Muscle of leg (tissue), 9 donors: ENCODE results near the gene MFSD11. TPM values are rescaled to one million over a fixed set of nuclear protein-coding genes. Genes with fewer than 3 reads are reported as not detected.

Experiments
- polyA plus RNA-seq, 8 donors: library from polyadenylated mRNA; unstranded; fragments of 120-200 nt; gene quantifications; one replicate each; pipeline versions ENCODE4 v1.2.1 to v1.2.3, GENCODE V29; 2013; ENCODE audit warnings: inconsistent platforms in 1 of 8, low replicate concordance in 1 of 8; ENCODE audit not compliant: insufficient read length in 8 of 8, insufficient read depth in 1 of 8
- total RNA-seq: library from RNA; stranded (reverse); fragments of 120-200 nt; gene quantifications from one replicate; pipeline ENCODE4 v1.2.4, GENCODE V29; 2013

Gene MFSD11
- total and polyA plus RNA-seq, 9 donors: 28.0 to 38.6 (median 32.0) TPM

Other genes starting within 250 kb of the MFSD11 start
- gene RHBDF2, start 236.7 kb upstream of the MFSD11 start, total RNA-seq: 4.2 TPM
- gene RHBDF2, start 236.7 kb upstream of the MFSD11 start, polyA plus RNA-seq: 1 to 10 TPM; 3.5 to 7.0 (median 5.4) TPM
- 12.8 TPM for gene CYGB, start 200.4 kb upstream of the MFSD11 start, total RNA-seq
- 10 to 100 TPM; 15.9 to 27.2 (median 20.8) TPM for gene CYGB, start 200.4 kb upstream of the MFSD11 start, polyA plus RNA-seq
- gene PRCD, start 198.1 kb upstream of the MFSD11 start, total RNA-seq: 3.9 TPM
- gene PRCD, start 198.1 kb upstream of the MFSD11 start, polyA plus RNA-seq: 1 to 10 TPM; 2.2 to 6.5 (median 3.8) TPM
- gene ST6GALNAC2, start 152.3 kb upstream of the MFSD11 start, total RNA-seq: 1.5 TPM
- gene ST6GALNAC2, start 152.3 kb upstream of the MFSD11 start, polyA plus RNA-seq: 1 to 10 TPM; 1.2 to 8.0 (median 1.9) TPM
- gene ST6GALNAC1, start 94.4 kb upstream of the MFSD11 start, total RNA-seq: 0.13 TPM
- gene ST6GALNAC1, start 94.4 kb upstream of the MFSD11 start, polyA plus RNA-seq: 1 to 10 TPM in 2 of 8 donors, under 1 TPM in 6; 0.24 to 8.5 (median 0.54) TPM
- 121 TPM for gene MXRA7, start 27.2 kb upstream of the MFSD11 start, total RNA-seq
- gene MXRA7, start 27.2 kb upstream of the MFSD11 start, polyA plus RNA-seq: 100 to 1,000 TPM; 106 to 172 (median 135) TPM
- gene JMJD6, start 11.5 kb upstream of the MFSD11 start, total RNA-seq: 13.8 TPM
- 10 to 100 TPM; 18.6 to 25.0 (median 22.8) TPM for gene JMJD6, start 11.5 kb upstream of the MFSD11 start, polyA plus RNA-seq
- 21.6 TPM for gene METTL23, start 11.3 kb upstream of the MFSD11 start, total RNA-seq
- gene METTL23, start 11.3 kb upstream of the MFSD11 start, polyA plus RNA-seq: 10 to 100 TPM; 19.6 to 23.6 (median 21.2) TPM
- 111 TPM for gene SRSF2, start 788 bp upstream of the MFSD11 start, total RNA-seq
- 100 to 1,000 TPM; 200 to 238 (median 219) TPM for gene SRSF2, start 788 bp upstream of the MFSD11 start, polyA plus RNA-seq
- gene MGAT5B, start 130.3 kb downstream of the MFSD11 start, total RNA-seq: 0.40 TPM
- 1 to 10 TPM in 1 of 8 donors, under 1 TPM in 7; 0.57 to 1.1 (median 0.88) TPM for gene MGAT5B, start 130.3 kb downstream of the MFSD11 start, polyA plus RNA-seq